Activated CD4-positive, alpha-beta T cell treated with anti-CD3 and anti-CD28 coated beads, Interleukin-2, amount 50 U/mL, for 24 hours (primary cell): ENCODE results near the gene BCL3.
A peak's percentile ranks its signal among the peaks of the same experiment; 100 is the strongest.
"Not testable (repeated sequence)": the region's sequence is repeated elsewhere in the genome, so short reads cannot be mapped to it uniquely, and the experiment has no call there.

Source experiments
- DNase-seq, 2 donors: peaks; one replicate each; pipeline ENCODE4 v3.0.0-alpha.2; 2020; ENCODE audit warnings: low read depth in 1 of 2, low spot score in 1 of 2

The BCL3 gene

GRCh38 chr19:44757057-44757734 lies 8.7 kb downstream of the BCL3 start:
- DNase-seq = no peak

- DNase-seq = no peak
These were observed 9.4 kb downstream of the BCL3 start for GRCh38 chr19:44757735-44758505.

GRCh38 chr19:44758596-44758995 lies 10.1 kb downstream of the BCL3 start:
- DNase-seq = no peak

- no peak for DNase-seq
These were observed 10.7 kb downstream of the BCL3 start for GRCh38 chr19:44759083-44759804.

GRCh38 chr19:44762038-44762437 lies 13.5 kb downstream of the BCL3 start:
- no peak for DNase-seq

- no peak for DNase-seq
These were observed 16.8 kb downstream of the BCL3 start for GRCh38 chr19:44765033-44765948.

- DNase-seq = no peak
These were observed 17.4 kb downstream of the BCL3 start for GRCh38 chr19:44765949-44766335.

GRCh38 chr19:44767295-44768180 lies 19.0 kb downstream of the BCL3 start:
- DNase-seq = no peak

- DNase-seq = peak; percentile 98 to 99
These were observed 22.2 kb downstream of the BCL3 start for GRCh38 chr19:44770550-44771257.

GRCh38 chr19:44772144-44772543 lies 23.6 kb downstream of the BCL3 start:
- DNase-seq = not testable (repeated sequence)

GRCh38 chr19:44772959-44773358 lies 24.5 kb downstream of the BCL3 start:
- no peak for DNase-seq

- DNase-seq = no peak
These were observed 27.2 kb downstream of the BCL3 start for GRCh38 chr19:44775676-44776240.

- no peak for DNase-seq
These were observed 28.0 kb downstream of the BCL3 start for GRCh38 chr19:44776402-44777096.

- no peak for DNase-seq
These were observed 29.3 kb downstream of the BCL3 start, which contains the start of gene CBLC for GRCh38 chr19:44777715-44778347. TSS of gene CBLC (plus strand) at chr19:44777890. CDS start at chr19:44777932, 42 bp downstream.

GRCh38 chr19:44779150-44779549 lies 30.6 kb downstream of the BCL3 start:
- no peak for DNase-seq

GRCh38 chr19:44781694-44782093 lies 33.2 kb downstream of the BCL3 start:
- DNase-seq = not testable (repeated sequence)

GRCh38 chr19:44782729-44783128 lies 34.2 kb downstream of the BCL3 start:
- DNase-seq = no peak

- no peak for DNase-seq
These were observed 35.0 kb downstream of the BCL3 start for GRCh38 chr19:44783545-44783944.
